B cell (primary cell): Measurements from ENCODE around the gene ANAPC5. TPM values are rescaled to one million over a fixed set of nuclear protein-coding genes. Genes with fewer than 3 reads are reported as not detected.
A peak's percentile ranks its signal among the peaks of the same experiment; 100 is the strongest.

Source experiments
- ATAC-seq: fragments of 200-7000 bp; cut with Tn5 transposase; one replicate; pipeline ENCODE4 v1.10.0; 2021; ENCODE audit warnings: low read depth, mild to moderate bottlenecking, moderate number of reproducible peaks, moderate library complexity
- CTCF ChIA-PET: fragments of 350-600 bp; sonication (Branson Sonifier 250); formaldehyde crosslinking; loops from one replicate; lab custom pipeline; 2021; ENCODE audit warnings: antibody characterized with exemption, inconsistent platforms; lab: Charles Lee
- POLR2A ChIA-PET: fragments of 350-600 bp; sonication (Branson Sonifier 250); formaldehyde crosslinking; loops from one replicate; lab custom pipeline; 2021; ENCODE audit warnings: antibody characterized with exemption; lab: Charles Lee
- DNase-seq: peaks from one replicate; pipeline ENCODE4 v3.0.0; 2013
- H2AFZ ChIP-seq: 2 replicates; pipeline ENCODE4 v1.6.1; 2012; ENCODE audit warnings: mild to moderate bottlenecking, low read depth, low read length; ENCODE audit not compliant: insufficient read depth, poor library complexity, severe bottlenecking
- H3K27ac ChIP-seq, 2 donors: 1 replicate in 1 of 2; 2 replicates in 1 of 2; pipeline ENCODE4 v1.5.1; 2012 to 2013; ENCODE audit warnings: low read length in 2 of 2, mild to moderate bottlenecking in 2 of 2, moderate library complexity in 1 of 2
- H3K27me3 ChIP-seq, 4 experiments: fragments of 200-600 bp in 1 of 4; sonication (generic) in 1 of 4; replicated peaks in 1 of 4; 1 replicate in 2 of 4; 2 replicates in 2 of 4; pipeline versions ENCODE4 v1.6.1 to v1.7.0; 2013 to 2016; ENCODE audit warnings: low read length in 3 of 4, mild to moderate bottlenecking in 2 of 4, mixed read lengths in 1 of 4, moderate library complexity in 1 of 4; ENCODE audit not compliant: insufficient read depth in 4 of 4, control insufficient read depth in 3 of 4; ENCODE audit errors: control extremely low read depth in 1 of 4
- H3K36me3 ChIP-seq, 2 experiments: replicated peaks in 1 of 2; 1 replicate in 1 of 2; 2 replicates in 1 of 2; pipeline versions ENCODE4 v1.6.1 to v1.7.1; 2013; ENCODE audit warnings: low read length in 1 of 2; ENCODE audit not compliant: insufficient read depth in 2 of 2, control insufficient read depth in 1 of 2; ENCODE audit errors: control extremely low read depth in 1 of 2, extremely low read depth in 1 of 2
- H3K4me1 ChIP-seq, 2 donors: fragments of 200-600 bp in 1 of 2; sonication (generic) in 1 of 2; 1 replicate in 1 of 2; 2 replicates in 1 of 2; pipeline versions ENCODE4 v1.5.1 to v1.6.1; 2013 to 2017; ENCODE audit warnings: low read length in 2 of 2; ENCODE audit not compliant: control insufficient read depth in 2 of 2, insufficient read depth in 2 of 2
- H3K4me2 ChIP-seq: replicated peaks from 2 replicates; pipeline ENCODE3; 2012; ENCODE audit warnings: mild to moderate bottlenecking, low read depth, low read length; ENCODE audit not compliant: poor library complexity, severe bottlenecking
- H3K4me3 ChIP-seq, 5 experiments: fragments of 200-600 bp in 1 of 5; sonication (generic) in 1 of 5; 1 replicate in 3 of 5; 2 replicates in 2 of 5; pipeline versions ENCODE4 v1.5.1 to v1.7.0; 2011 to 2016; ENCODE audit warnings: low read length in 4 of 5, mild to moderate bottlenecking in 4 of 5, low read depth in 2 of 5, control low read depth in 1 of 5, moderate library complexity in 1 of 5; ENCODE audit not compliant: insufficient read depth in 1 of 5; ENCODE audit errors: control extremely low read depth in 1 of 5, extremely low read depth in 1 of 5
- H3K79me2 ChIP-seq: fragments of 200-600 bp; sonication (generic); one replicate; pipeline ENCODE4 v1.6.0; 2016; ENCODE audit warnings: low read length; ENCODE audit not compliant: control insufficient read depth, insufficient read depth
- H3K9ac ChIP-seq: fragments of 200-600 bp; sonication (generic); 2 replicates; pipeline ENCODE4 v1.6.1; 2017; ENCODE audit warnings: mild to moderate bottlenecking, low read length, moderate library complexity
- H3K9me3 ChIP-seq, 3 donors: one replicate each; pipeline versions ENCODE4 v1.6.1 to v1.7.1; 2013; ENCODE audit warnings: low read length in 2 of 3; ENCODE audit not compliant: control insufficient read depth in 2 of 3, insufficient read depth in 1 of 3; ENCODE audit errors: control extremely low read depth in 1 of 3
- H4K20me1 ChIP-seq: 2 replicates; pipeline ENCODE4 v1.6.0; 2012; ENCODE audit warnings: mild to moderate bottlenecking, low read length; ENCODE audit not compliant: insufficient read depth, control insufficient read depth, poor library complexity, severe bottlenecking
- H3K27ac Mint-ChIP-seq: one replicate; pipeline ENCODE4 v1.8.0; 2021; ENCODE audit warnings: mixed read lengths
- H3K27me3 Mint-ChIP-seq: one replicate; pipeline ENCODE4 v1.8.0; 2021; ENCODE audit warnings: mixed read lengths
- H3K4me1 Mint-ChIP-seq: one replicate; pipeline ENCODE4 v1.8.0; 2021; ENCODE audit warnings: mixed read lengths
- H3K4me3 Mint-ChIP-seq: one replicate; pipeline ENCODE4 v1.8.0; 2021; ENCODE audit warnings: mixed read lengths
- H3K9me3 Mint-ChIP-seq: one replicate; pipeline ENCODE4 v1.8.0; 2022; ENCODE audit warnings: mixed read lengths; ENCODE audit not compliant: insufficient read depth
- EZH2 ChIP-seq: IDR thresholded peaks from 2 replicates; pipeline ENCODE4 v1.6.1; 2012; ENCODE audit warnings: borderline replicate concordance, low read depth, mild to moderate bottlenecking, moderate library complexity, low read length; ENCODE audit not compliant: insufficient read depth, poor library complexity, severe bottlenecking
- WGBS: methylation state at CpG from one replicate; pipeline ENCODE4 v1.1.5; 2013; ENCODE audit warnings: missing lambda C conversion rate; ENCODE audit not compliant: insufficient coverage; 5-methylcytosine and 5-hydroxymethylcytosine counted together
- intact Hi-C: fragments of 100-400 bp; cut with micrococcal nuclease; formaldehyde crosslinking; loops from one replicate; pipeline ENCODE4 v1.10.0; 2022
- polyA plus RNA-seq: library from polyadenylated mRNA; depleted of rRNA; stranded (reverse); fragments of >200 nt; gene quantifications from 2 replicates; pipeline ENCODE4 v1.2.3, GENCODE V29; 2012
- total RNA-seq, 2 donors: library from RNA; stranded (reverse); fragments of 120-200 nt in 1 of 2; gene quantifications; 1 replicate in 1 of 2; 2 replicates in 1 of 2; pipeline versions ENCODE4 v1.2.3 to v1.2.4, GENCODE V29; 2013 to 2022
- TF ChIP-seq, protein P1 (sequence below): fragments of 200-600 bp; IDR thresholded peaks from one replicate; pipeline ENCODE4 v1.8.0; 2022; ENCODE audit warnings: antibody characterized with exemption, mild to moderate bottlenecking

The ANAPC5 gene
- total and polyA plus RNA-seq, 2 donors (not counting 1 experiment from before 2014, with no cell fraction given) = 150 to 171 TPM

DNA sequence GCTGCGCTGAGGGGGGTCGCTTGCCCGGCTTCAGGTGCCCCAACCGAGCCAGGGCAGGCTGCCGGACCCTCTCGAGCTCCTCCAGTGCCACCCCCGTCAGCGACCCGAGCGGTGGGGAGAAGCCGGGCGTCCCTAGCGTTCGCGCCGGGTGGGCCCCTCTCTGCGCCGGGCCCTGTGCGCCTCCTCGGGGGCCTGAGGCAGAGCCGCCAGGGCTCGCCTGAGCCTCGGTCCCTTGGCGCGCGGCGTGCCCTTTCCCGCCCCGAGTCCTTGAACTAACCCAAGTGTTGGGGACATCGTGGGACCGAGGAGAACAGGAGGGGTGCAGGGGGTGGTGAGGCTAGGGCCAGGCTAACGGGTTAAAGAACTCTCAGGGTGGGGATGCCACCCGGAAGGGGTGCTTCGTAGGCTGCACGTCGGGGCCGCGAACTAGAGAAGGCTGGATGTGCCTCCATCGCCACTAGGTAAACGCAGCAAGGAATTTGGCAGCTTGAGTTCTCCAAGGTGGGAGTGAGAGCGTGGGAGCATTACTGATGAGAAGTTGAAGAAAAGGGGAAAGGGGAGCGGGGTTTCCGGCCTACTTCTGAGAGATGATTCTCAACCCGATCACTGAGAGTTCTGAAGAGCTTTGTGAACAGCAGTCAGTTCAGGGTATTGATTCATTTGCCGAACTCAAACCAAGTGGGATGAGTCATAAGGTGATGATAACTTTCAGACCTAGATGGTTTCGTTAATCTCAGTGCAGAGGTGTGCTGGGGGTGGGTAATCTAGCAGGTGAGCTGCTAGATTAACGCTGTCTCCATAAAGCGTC lies 48.3 kb upstream of the ANAPC5 start:
- Histone ChIP-seq H3K9ac (peak overlapping the region; percentile 89), H2AFZ (peak overlapping the region; percentile 75), H3K4me2 (peak overlapping the region; percentile 90), H3K27me3 (no peaks in the 10 kb centered on the region), H3K27ac (peak overlapping the region; percentile 76 to 89), H3K4me3 (peak overlapping the region; percentile 79 to 96 (median 82)), H3K36me3 (peaks cover 2 to 15% of the 10 kb centered on the region in 2 experiments), H4K20me1 (peaks cover 6% of the 10 kb centered on the region), H3K9me3 (no peaks in the 10 kb centered on the region), H3K79me2 (peaks cover 60% of the 10 kb centered on the region), H3K4me1 (peaks cover 24 to 25% of the 10 kb centered on the region in 2 donors)
- POLR2A ChIA-PET = interaction anchor here (0.6 to 2.8 kb wide), 7 partner anchors 9 to 403 kb away, joined by 3 to 17 read pairs (median 4); partner anchors contain the start of gene ANAPC5
- CTCF ChIA-PET = interaction anchor here (0.7 to 1.9 kb wide), 8 partner anchors 12 to 312 kb away, joined by 3 to 6 read pairs (median 4); partner anchors contain the start of gene TMEM120B
- Mint-ChIP-seq H3K9me3 (no peaks in the 10 kb centered on the region), H3K4me3 (peak overlapping the region; percentile 93), H3K27me3 (no peaks in the 10 kb centered on the region), H3K4me1 (peaks cover 31% of the 10 kb centered on the region), H3K27ac (peak overlapping the region; percentile 99)
- peak; percentile 20 for ATAC-seq
- intact Hi-C loops = loop anchor here (1.0 to 2.0 kb wide), 4 partner anchors 24 to 66 kb away; partner anchors contain the start of gene ANAPC5
- TF ChIP-seq, protein P1, sequence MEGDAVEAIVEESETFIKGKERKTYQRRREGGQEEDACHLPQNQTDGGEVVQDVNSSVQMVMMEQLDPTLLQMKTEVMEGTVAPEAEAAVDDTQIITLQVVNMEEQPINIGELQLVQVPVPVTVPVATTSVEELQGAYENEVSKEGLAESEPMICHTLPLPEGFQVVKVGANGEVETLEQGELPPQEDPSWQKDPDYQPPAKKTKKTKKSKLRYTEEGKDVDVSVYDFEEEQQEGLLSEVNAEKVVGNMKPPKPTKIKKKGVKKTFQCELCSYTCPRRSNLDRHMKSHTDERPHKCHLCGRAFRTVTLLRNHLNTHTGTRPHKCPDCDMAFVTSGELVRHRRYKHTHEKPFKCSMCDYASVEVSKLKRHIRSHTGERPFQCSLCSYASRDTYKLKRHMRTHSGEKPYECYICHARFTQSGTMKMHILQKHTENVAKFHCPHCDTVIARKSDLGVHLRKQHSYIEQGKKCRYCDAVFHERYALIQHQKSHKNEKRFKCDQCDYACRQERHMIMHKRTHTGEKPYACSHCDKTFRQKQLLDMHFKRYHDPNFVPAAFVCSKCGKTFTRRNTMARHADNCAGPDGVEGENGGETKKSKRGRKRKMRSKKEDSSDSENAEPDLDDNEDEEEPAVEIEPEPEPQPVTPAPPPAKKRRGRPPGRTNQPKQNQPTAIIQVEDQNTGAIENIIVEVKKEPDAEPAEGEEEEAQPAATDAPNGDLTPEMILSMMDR = no peak
- TF ChIP-seq EZH2 = no peak
- under 1% methylated on average over 47 of the region's 48 CpGs for WGBS
- DNase-seq = no peak
